GM12873 (cell line): ENCODE data around the gene ACVR2A.

Experiments used
- TF ChIP-seq, protein P1 (sequence below): IDR thresholded peaks from 2 replicates; pipeline ENCODE4 v1.5.1; 2012; ENCODE audit warnings: low read depth, mild to moderate bottlenecking, moderate library complexity, low read length, control low read depth; ENCODE audit not compliant: insufficient read depth; ENCODE audit errors: missing control alignments

The ACVR2A gene

GRCh38 chr2:147873859-147874483 is 29.1 kb downstream of the ACVR2A start:
- TF ChIP-seq, protein P1, sequence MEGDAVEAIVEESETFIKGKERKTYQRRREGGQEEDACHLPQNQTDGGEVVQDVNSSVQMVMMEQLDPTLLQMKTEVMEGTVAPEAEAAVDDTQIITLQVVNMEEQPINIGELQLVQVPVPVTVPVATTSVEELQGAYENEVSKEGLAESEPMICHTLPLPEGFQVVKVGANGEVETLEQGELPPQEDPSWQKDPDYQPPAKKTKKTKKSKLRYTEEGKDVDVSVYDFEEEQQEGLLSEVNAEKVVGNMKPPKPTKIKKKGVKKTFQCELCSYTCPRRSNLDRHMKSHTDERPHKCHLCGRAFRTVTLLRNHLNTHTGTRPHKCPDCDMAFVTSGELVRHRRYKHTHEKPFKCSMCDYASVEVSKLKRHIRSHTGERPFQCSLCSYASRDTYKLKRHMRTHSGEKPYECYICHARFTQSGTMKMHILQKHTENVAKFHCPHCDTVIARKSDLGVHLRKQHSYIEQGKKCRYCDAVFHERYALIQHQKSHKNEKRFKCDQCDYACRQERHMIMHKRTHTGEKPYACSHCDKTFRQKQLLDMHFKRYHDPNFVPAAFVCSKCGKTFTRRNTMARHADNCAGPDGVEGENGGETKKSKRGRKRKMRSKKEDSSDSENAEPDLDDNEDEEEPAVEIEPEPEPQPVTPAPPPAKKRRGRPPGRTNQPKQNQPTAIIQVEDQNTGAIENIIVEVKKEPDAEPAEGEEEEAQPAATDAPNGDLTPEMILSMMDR, result no peak

DNA sequence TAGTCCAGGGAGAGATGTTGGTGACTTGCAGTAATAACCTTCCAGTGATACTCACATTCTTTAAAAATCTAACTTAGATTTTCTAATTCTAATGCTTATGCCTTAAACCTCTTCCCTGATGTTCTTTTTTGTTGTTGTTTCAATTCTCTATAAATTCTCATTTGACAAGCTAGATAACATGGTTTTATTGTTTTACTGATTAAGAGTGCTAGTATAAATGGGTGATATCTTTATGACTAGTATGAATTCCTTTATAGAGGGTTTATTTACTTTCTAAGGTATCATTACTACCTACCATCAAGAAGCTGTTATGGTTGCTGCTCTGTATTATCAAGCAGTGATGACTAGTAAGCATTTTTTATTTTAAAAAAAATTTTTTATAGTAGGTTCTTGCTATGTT is 35.0 kb downstream of the ACVR2A start:
- TF ChIP-seq, protein P1, result no peak

DNA sequence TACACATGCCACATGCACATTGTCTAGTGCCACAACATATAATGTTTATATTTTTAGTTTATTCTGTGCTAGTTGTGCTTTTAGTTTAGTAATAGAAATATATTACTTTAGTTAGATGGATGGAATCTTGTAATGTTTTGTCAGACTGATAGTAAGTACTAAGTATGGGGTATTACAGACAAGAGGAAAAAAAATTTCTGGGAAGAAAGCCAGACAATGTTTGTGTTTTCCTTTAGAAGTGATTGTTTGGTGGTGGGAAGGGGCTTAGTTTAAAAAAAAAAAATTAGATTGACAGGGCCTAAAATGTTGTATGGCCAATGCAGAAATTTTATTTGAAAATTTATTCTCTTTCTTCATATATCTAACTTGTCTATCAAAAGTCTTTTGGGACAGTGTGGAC is 37.8 kb downstream of the ACVR2A start:
- TF ChIP-seq, protein P1, result no peak

DNA sequence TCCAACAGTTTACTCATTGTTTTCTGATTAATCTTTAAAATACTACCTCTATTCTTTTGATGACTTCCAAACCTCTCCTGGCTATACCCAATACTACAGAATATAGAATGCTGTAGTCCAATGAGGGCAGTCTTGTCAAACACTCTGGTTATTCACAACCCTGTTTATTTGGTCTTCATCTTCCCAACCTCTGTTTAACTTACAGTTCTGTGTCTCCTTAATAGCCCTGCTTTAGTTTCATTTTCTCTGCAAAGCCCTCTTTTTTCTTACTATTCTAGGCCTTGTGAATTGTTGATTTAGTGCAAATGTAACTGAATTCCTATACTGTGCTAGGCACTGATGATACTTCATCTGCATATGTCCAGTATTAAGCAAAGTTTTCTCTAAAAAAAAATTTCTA is 40.0 kb downstream of the ACVR2A start:
- TF ChIP-seq, protein P1, result no peak

GRCh38 chr2:147886136-147886535 is 41.3 kb downstream of the ACVR2A start:
- TF ChIP-seq, protein P1, result no peak

DNA sequence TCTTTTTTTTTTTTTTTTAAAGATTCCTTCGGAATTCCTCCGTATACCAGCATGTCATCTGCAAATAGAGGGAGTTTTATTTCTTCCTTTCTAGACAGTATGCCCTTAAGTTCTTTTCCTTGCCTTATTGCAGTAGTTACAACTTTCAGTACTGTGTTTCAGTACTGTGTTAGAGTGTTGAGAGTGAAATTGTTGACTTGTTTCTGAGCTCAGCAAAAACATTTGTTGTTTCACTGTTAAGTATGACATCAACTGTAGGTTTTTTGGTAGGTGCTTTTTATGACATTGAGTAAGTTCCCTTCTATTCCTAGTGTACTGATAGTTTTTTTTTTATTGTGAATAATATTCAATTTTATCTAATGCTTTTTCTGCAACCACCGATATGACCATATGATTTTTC is 43.9 kb downstream of the ACVR2A start:
- TF ChIP-seq, protein P1, result no peak

DNA sequence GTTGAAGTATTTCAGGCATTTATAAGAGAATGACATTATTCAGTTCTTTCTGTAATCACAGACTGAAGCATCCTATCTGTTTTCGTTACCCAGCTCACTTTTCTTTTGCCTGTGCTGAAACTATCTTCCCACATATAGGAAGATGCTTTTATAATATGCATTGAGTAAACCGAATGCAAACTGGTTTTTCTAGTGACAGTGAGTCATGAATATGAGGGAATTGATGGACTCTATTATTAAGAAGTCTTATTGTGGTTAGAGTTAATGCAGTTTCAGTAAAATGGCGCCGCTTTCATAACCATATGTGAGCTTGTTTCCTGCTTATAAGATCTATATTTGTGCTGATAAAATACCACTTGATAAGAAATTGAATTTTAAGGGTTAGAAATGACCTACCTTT is 59.2 kb downstream of the ACVR2A start:
- TF ChIP-seq, protein P1, result no peak
